Sciatic nerve (tissue), 2 donors: Measurements from ENCODE around the gene SH3BGRL3. TPM values are rescaled to one million over a fixed set of nuclear protein-coding genes. Genes with fewer than 3 reads are reported as not detected.
"Not testable (repeated sequence)": the region's sequence is repeated elsewhere in the genome, so short reads cannot be mapped to it uniquely, and the experiment has no call there.

Experiments
- ATAC-seq: fragments of 200-7000 bp; cut with Tn5 transposase; one replicate; pipeline ENCODE4 v1.9.1; 2020; ENCODE audit warnings: mild to moderate bottlenecking, moderate library complexity
- DNase-seq: peaks from one replicate; pipeline ENCODE4 v3.0.0-alpha.2; 2020; ENCODE audit warnings: low spot score
- intact Hi-C: fragments of 100-400 bp; cut with DNase I; formaldehyde crosslinking; loops from one replicate; pipeline ENCODE4 v1.14.2; 2022
- total RNA-seq: library from RNA; stranded (reverse); fragmentation: NEBNext Ultra II Directional; extraction: Animal tissue kit (Norgen Biotek cat#: 25700); gene quantifications from one replicate; pipeline ENCODE4 v1.2.1, GENCODE V29; 2021
- donor health status: DM: no; HTN: no; CAD: no.
- donor health status: DM: no; HTN: no; CAD: no.

SH3BGRL3 gene
- total RNA-seq, 1 donor from 2014 or later: 106 TPM

- DNase-seq (no peak), ATAC-seq (peak; percentile 3)
- intact Hi-C loops: no loop called here
Observed at GRCh38 chr1:26305667-26306289, 25.9 kb downstream of the SH3BGRL3 start.

- intact Hi-C loops: no loop called here
- ATAC-seq (peak; percentile 98), DNase-seq (peak; percentile 90)
Observed at GRCh38 chr1:26306290-26307229, 26.7 kb downstream of the SH3BGRL3 start, which contains the start of gene UBXN11. TSS of gene UBXN11 (minus strand) at chr1:26306636. CDS start at chr1:26302883, 3,753 bp downstream.

GRCh38 chr1:26307363-26307781 is 27.5 kb downstream of the SH3BGRL3 start:
- no peak for DNase-seq
- no peak for ATAC-seq
- intact Hi-C loops: no loop called here

- intact Hi-C loops, DNase-seq, ATAC-seq: not testable (repeated sequence)
Observed at GRCh38 chr1:26307966-26308899, 28.3 kb downstream of the SH3BGRL3 start.

- no peak for ATAC-seq
- intact Hi-C loops: no loop called here
- no peak for DNase-seq
Observed at GRCh38 chr1:26314501-26314900, 34.6 kb downstream of the SH3BGRL3 start.

- ATAC-seq (no peak), DNase-seq (no peak)
- intact Hi-C loops: loop anchor here (5.0 kb wide), 1 partner anchor 34 kb away; the partner anchor contains the start of gene SH3BGRL3
Observed at GRCh38 chr1:26315874-26316850, 36.3 kb downstream of the SH3BGRL3 start.

- intact Hi-C loops: loop anchor here (5.0 kb wide), 1 partner anchor 35 kb away; the partner anchor contains the start of gene SH3BGRL3
- no peak for DNase-seq
- no peak for ATAC-seq
Observed at GRCh38 chr1:26317146-26317545, 37.3 kb downstream of the SH3BGRL3 start.

- ATAC-seq: no peak
Observed at GRCh38 chr1:26317612-26318337, 37.9 kb downstream of the SH3BGRL3 start, which contains the start of gene CD52. TSS of gene CD52 (plus strand) at chr1:26317958. CDS start at chr1:26318018, 60 bp downstream.

GRCh38 chr1:26318338-26319064 is 38.6 kb downstream of the SH3BGRL3 start:
- DNase-seq: no peak
- ATAC-seq: peak; percentile 40
- intact Hi-C loops: loop anchor here (5.0 kb wide), 1 partner anchor 36 kb away; the partner anchor contains the start of gene SH3BGRL3

More at GRCh38 chr1:26317612-26318337, 37.9 kb downstream of the SH3BGRL3 start, which contains the start of gene CD52:
- intact Hi-C loops: loop anchor here (5.0 kb wide), 1 partner anchor 35 kb away; the partner anchor contains the start of gene SH3BGRL3
- no peak for DNase-seq

GRCh38 chr1:26320896-26321295 is 41.0 kb downstream of the SH3BGRL3 start:
- no peak for DNase-seq
- ATAC-seq: peak; percentile 17
- intact Hi-C loops: no loop called here

GRCh38 chr1:26321315-26322041 is 41.6 kb downstream of the SH3BGRL3 start:
- peak; percentile 93 for ATAC-seq
- peak; percentile 96 for DNase-seq
- intact Hi-C loops: no loop called here

- intact Hi-C loops: no loop called here
- ATAC-seq (no peak), DNase-seq (no peak)
Observed at GRCh38 chr1:26322042-26322331, 42.1 kb downstream of the SH3BGRL3 start.

GRCh38 chr1:26323382-26323781 is 43.5 kb downstream of the SH3BGRL3 start:
- DNase-seq (no peak), ATAC-seq (no peak)
- intact Hi-C loops: no loop called here

GRCh38 chr1:26324550-26324949 is 44.7 kb downstream of the SH3BGRL3 start:
- intact Hi-C loops: no loop called here
- ATAC-seq (no peak), DNase-seq (no peak)

- intact Hi-C loops: no loop called here
- no peak for ATAC-seq
Observed at GRCh38 chr1:26327956-26328362, 48.1 kb downstream of the SH3BGRL3 start.

GRCh38 chr1:26328597-26328996 is 48.7 kb downstream of the SH3BGRL3 start:
- no peak for ATAC-seq
- intact Hi-C loops: no loop called here
- no peak for DNase-seq

More at GRCh38 chr1:26327956-26328362, 48.1 kb downstream of the SH3BGRL3 start:
- no peak for DNase-seq
